PC-9 (cell line): ENCODE results near the gene CAPRIN1. TPM values are rescaled to one million over a fixed set of nuclear protein-coding genes. Genes with fewer than 3 reads are reported as not detected.

ENCODE experiments used
- BruUV-seq: library from RNA; stranded (reverse); fragments of 400-500 nt; replicated peaks from 2 replicates; lab custom pipeline; 2021; lab: Mats Ljungman, UMichigan
- CTCF ChIA-PET: fragments of 300-600 bp; sonication (Branson Sonifier 250); formaldehyde crosslinking; loops from one replicate; lab custom pipeline; 2022; ENCODE audit warnings: antibody characterized with exemption; lab: Charles Lee
- POLR2A ChIA-PET: fragments of 300-600 bp; sonication (Branson Sonifier 250); formaldehyde crosslinking; loops from one replicate; lab custom pipeline; 2022; ENCODE audit warnings: antibody characterized with exemption; ENCODE audit not compliant: unreplicated experiment; lab: Charles Lee
- DNase-seq, 2 experiments: peaks; one replicate each; pipeline versions ENCODE4 v3.0.0 to v3.0.0-alpha.2; 2015 to 2022; ENCODE audit warnings: mixed read lengths in 1 of 2
- H2AFZ ChIP-seq: fragments of 200-600 bp; sonication (generic); 2 replicates; pipeline ENCODE4 v1.8.1; 2017; ENCODE audit warnings: antibody characterized with exemption
- H3F3A ChIP-seq: fragments of 200-600 bp; sonication (generic); 2 replicates; pipeline ENCODE4 v1.8.1; 2017; ENCODE audit warnings: antibody characterized with exemption, mild to moderate bottlenecking, low read depth; ENCODE audit not compliant: insufficient read depth
- H3K27ac ChIP-seq: fragments of 200-600 bp; sonication (generic); 2 replicates; pipeline ENCODE4 v1.6.1; 2016; ENCODE audit warnings: mixed run types
- H3K27me3 ChIP-seq: fragments of 200-600 bp; sonication (generic); 2 replicates; pipeline ENCODE4 v1.6.1; 2016; ENCODE audit warnings: low read depth, mixed run types; ENCODE audit not compliant: insufficient read depth
- H3K36me3 ChIP-seq: fragments of 200-600 bp; sonication (generic); 2 replicates; pipeline ENCODE4 v1.6.1; 2016; ENCODE audit warnings: low read depth, mixed run types
- H3K4me1 ChIP-seq: fragments of 200-600 bp; sonication (generic); replicated peaks from 2 replicates; pipeline ENCODE4 v1.6.1; 2016; ENCODE audit warnings: mixed run types; ENCODE audit not compliant: insufficient read depth
- H3K4me2 ChIP-seq: fragments of 200-600 bp; sonication (generic); 2 replicates; pipeline ENCODE4 v1.6.1; 2017; ENCODE audit warnings: mixed run types
- H3K4me3 ChIP-seq: fragments of 200-600 bp; sonication (generic); 2 replicates; pipeline ENCODE4 v1.6.1; 2016; ENCODE audit warnings: mixed run types
- H3K79me2 ChIP-seq: fragments of 200-600 bp; sonication (generic); 2 replicates; pipeline ENCODE4 v1.6.1; 2017; ENCODE audit warnings: low read depth, mixed run types
- H3K9me2 ChIP-seq: fragments of 200-600 bp; sonication (generic); 2 replicates; pipeline ENCODE4 v1.8.1; 2017; ENCODE audit warnings: mild to moderate bottlenecking; ENCODE audit not compliant: insufficient read depth
- H3K9me3 ChIP-seq: fragments of 200-600 bp; sonication (generic); 2 replicates; pipeline ENCODE4 v1.8.1; 2016; ENCODE audit warnings: low read depth; ENCODE audit not compliant: insufficient read depth
- H4K20me1 ChIP-seq: fragments of 200-600 bp; sonication (generic); 2 replicates; pipeline ENCODE4 v1.8.1; 2017; ENCODE audit not compliant: insufficient read depth
- CTCF ChIP-seq: fragments of 200-600 bp; sonication (generic); conservative IDR thresholded peaks from 2 replicates; pipeline ENCODE4 v1.6.1; 2017; ENCODE audit warnings: mixed run types, antibody characterized with exemption, mild to moderate bottlenecking, moderate library complexity
- EZH2 ChIP-seq: fragments of 200-600 bp; sonication (generic); IDR thresholded peaks from 2 replicates; pipeline ENCODE4 v1.8.0; 2017; ENCODE audit warnings: antibody characterized with exemption, low read depth
- intact Hi-C: fragments of 100-400 bp; cut with micrococcal nuclease; formaldehyde crosslinking; loops from one replicate; pipeline ENCODE4 v1.10.0; 2022; ENCODE audit not compliant: unreplicated experiment
- total RNA-seq: library from RNA; stranded (reverse); gene quantifications from 2 replicates; pipeline ENCODE4 v1.2.3, GENCODE V29; 2021

CAPRIN1 gene
- total RNA-seq, 1 experiment from 2014 or later: 289 TPM

- Histone ChIP-seq H3K9me2 (no peaks in the 10 kb centered on the region), H2AFZ (no peak overlapping the region), H3K36me3 (peaks cover 37% of the 10 kb centered on the region; the same call in 1 of the 2 replicates), H3K4me3 (no peak overlapping the region), H3K27ac (no peak overlapping the region), H3K9me3 (no peaks in the 10 kb centered on the region), H3K27me3 (no peaks in the 10 kb centered on the region), H3K79me2 (no peaks in the 10 kb centered on the region), H3K4me1 (no peaks in the 10 kb centered on the region), H3K4me2 (no peak overlapping the region), H3F3A (peaks cover 24% of the 10 kb centered on the region; the same call in 1 of the 2 replicates), H4K20me1 (no peaks in the 10 kb centered on the region)
- POLR2A ChIA-PET: no interaction called here
- intact Hi-C loops: loop anchor here (5.0 kb wide), 1 partner anchor 320 kb away; no protein-coding TSS in a partner anchor
- no TSS peak for BruUV-seq
- TF ChIP-seq EZH2 (no peak), CTCF (no peak)
- CTCF ChIA-PET: no interaction called here
- DNase-seq: no peak
Measured at GRCh38 chr11:34146866-34147265, 95.3 kb downstream of the CAPRIN1 start.

- no peaks in the 10 kb centered on the region for H3K79me2 ChIP-seq
- H3F3A ChIP-seq: peaks cover 24% of the 10 kb centered on the region; the same call in 1 of the 2 replicates
- H3K36me3 ChIP-seq: peaks cover 33% of the 10 kb centered on the region; the same call in 1 of the 2 replicates
- no peak overlapping the region for H2AFZ ChIP-seq
- no peaks in the 10 kb centered on the region for H3K9me3 ChIP-seq
- BruUV-seq: no TSS peak
- no peaks in the 10 kb centered on the region for H3K9me2 ChIP-seq
- H3K27me3 ChIP-seq: no peaks in the 10 kb centered on the region
- no peaks in the 10 kb centered on the region for H4K20me1 ChIP-seq
- TF ChIP-seq CTCF (no peak), EZH2 (no peak)
- ChIA-PET POLR2A (no interaction called here), CTCF (no interaction called here)
- no peak overlapping the region for H3K4me3 ChIP-seq
- no peak overlapping the region for H3K27ac ChIP-seq
- no peak overlapping the region for H3K4me2 ChIP-seq
- intact Hi-C loops: loop anchor here (5.0 kb wide), 1 partner anchor 320 kb away; no protein-coding TSS in a partner anchor
- H3K4me1 ChIP-seq: no peaks in the 10 kb centered on the region
- DNase-seq: no peak
Measured at GRCh38 chr11:34147581-34147980, 96.0 kb downstream of the CAPRIN1 start.

- intact Hi-C loops: loop anchor here (5.0 kb wide), 1 partner anchor 319 kb away; no protein-coding TSS in a partner anchor
- DNase-seq: no peak
- BruUV-seq: no TSS peak
- Histone ChIP-seq H2AFZ (no peak overlapping the region), H3F3A (peaks cover 29% of the 10 kb centered on the region; the same call in 1 of the 2 replicates), H3K9me2 (no peaks in the 10 kb centered on the region), H3K36me3 (peaks cover 39% of the 10 kb centered on the region; the same call in 1 of the 2 replicates), H3K27ac (no peak overlapping the region), H3K4me3 (no peak overlapping the region), H3K9me3 (no peaks in the 10 kb centered on the region), H3K27me3 (no peaks in the 10 kb centered on the region), H3K4me1 (no peaks in the 10 kb centered on the region), H4K20me1 (no peaks in the 10 kb centered on the region), H3K79me2 (no peaks in the 10 kb centered on the region), H3K4me2 (no peak overlapping the region)
- ChIA-PET POLR2A (no interaction called here), CTCF (no interaction called here)
- TF ChIP-seq EZH2 (no peak), CTCF (no peak)
Measured at GRCh38 chr11:34148504-34149165, 97.1 kb downstream of the CAPRIN1 start.
